ENCODE measurements around the gene PCSK6. TPM values are rescaled to one million over a fixed set of nuclear protein-coding genes. Genes with fewer than 3 reads are reported as not detected.

The PCSK6 gene
- polyA plus RNA-seq, 3 donors: 0.05 to 0.10 TPM; not detected in 1

DNA sequence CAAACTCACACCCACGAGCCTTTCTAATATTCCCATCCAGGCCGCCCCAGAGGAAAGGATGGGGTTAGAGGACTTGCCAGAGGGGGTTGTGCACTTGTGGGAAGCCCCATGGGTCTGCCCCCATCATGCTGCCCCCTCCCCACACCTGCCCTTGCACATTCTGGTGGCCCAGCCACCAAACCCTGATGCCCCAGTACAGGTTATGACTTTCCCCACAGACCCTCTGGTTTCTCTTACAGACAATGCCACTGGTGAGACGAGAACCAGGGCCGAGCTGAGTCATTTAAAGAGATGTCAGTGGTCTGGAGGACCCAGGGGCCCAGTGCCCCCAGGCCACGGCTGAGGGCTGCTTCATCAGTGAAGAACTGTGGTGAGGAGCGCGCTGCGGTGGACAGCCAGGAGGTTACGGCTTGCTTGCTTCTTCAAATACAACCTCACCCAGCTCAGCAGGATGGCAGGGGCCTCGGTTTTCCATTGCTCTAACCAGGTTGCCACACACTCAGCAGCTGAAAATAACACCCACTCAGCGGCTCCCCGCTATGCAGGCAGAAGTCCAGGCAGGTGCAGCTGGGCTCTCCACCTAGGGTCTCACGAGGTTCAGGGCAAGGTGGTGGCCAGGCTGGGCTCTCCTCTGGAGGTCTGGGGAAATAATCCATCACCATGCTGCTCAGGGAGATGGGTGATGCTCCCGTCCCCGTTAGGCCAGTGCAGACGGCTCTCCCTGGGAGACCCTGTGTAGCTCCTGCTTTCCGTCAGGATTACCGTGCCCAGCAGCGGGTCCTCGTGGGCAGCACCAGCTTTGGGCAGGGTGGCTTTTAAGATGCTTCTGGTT is 180.7 kb downstream of the PCSK6 start:
- H4K20me1 ChIP-seq (ENCODE audit: insufficient read depth, low read length): no peaks in the 10 kb centered on the region
- no peak for DNase-seq
- no peaks in the 10 kb centered on the region for H3K4me1 ChIP-seq (ENCODE audit: control insufficient read depth in 1 of 2, insufficient read depth in 2 of 2, low read length in 2 of 2)
- no peak overlapping the region for H3K4me3 ChIP-seq (replicated peaks in 1 of 3; ENCODE audit: low read depth in 2 of 3, low read length in 3 of 3)
- H2AFZ ChIP-seq (ENCODE audit: insufficient read depth, low read depth, low read length, poor library complexity, severe bottlenecking): no peak overlapping the region
- WGBS (ENCODE audit: insufficient coverage): 91% methylated on average over 15 of the region's 20 CpGs
- TF ChIP-seq, protein P1, sequence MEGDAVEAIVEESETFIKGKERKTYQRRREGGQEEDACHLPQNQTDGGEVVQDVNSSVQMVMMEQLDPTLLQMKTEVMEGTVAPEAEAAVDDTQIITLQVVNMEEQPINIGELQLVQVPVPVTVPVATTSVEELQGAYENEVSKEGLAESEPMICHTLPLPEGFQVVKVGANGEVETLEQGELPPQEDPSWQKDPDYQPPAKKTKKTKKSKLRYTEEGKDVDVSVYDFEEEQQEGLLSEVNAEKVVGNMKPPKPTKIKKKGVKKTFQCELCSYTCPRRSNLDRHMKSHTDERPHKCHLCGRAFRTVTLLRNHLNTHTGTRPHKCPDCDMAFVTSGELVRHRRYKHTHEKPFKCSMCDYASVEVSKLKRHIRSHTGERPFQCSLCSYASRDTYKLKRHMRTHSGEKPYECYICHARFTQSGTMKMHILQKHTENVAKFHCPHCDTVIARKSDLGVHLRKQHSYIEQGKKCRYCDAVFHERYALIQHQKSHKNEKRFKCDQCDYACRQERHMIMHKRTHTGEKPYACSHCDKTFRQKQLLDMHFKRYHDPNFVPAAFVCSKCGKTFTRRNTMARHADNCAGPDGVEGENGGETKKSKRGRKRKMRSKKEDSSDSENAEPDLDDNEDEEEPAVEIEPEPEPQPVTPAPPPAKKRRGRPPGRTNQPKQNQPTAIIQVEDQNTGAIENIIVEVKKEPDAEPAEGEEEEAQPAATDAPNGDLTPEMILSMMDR (IDR thresholded peaks at IDR 0.05): no peak
- Mint-ChIP-seq H3K36me3 (no peaks in the 10 kb centered on the region), H3K4me3 (no peak overlapping the region), H3K4me1 (no peaks in the 10 kb centered on the region), H3K27me3 (ENCODE audit: low read depth in 3 of 3) (peaks cover 4 to 12% (median 10%) of the 10 kb centered on the region in 3 donors), H3K27ac (no peak overlapping the region), H3K9me3 (peaks cover 0 to 2% (median 0%) of the 10 kb centered on the region in 7 donors)
- no peak overlapping the region for H3K27ac ChIP-seq (ENCODE audit: low read depth in 1 of 2, low read length in 2 of 2)
- H3K9ac ChIP-seq (ENCODE audit: insufficient read depth, low read length, poor library complexity, severe bottlenecking): no peak overlapping the region
- intact Hi-C loops (cut with micrococcal nuclease): no loop called here
- H3K36me3 ChIP-seq (replicated peaks in 1 of 2; ENCODE audit: control insufficient read depth in 1 of 2, insufficient read depth in 2 of 2, low read length in 2 of 2): no peaks in the 10 kb centered on the region
- H3K4me2 ChIP-seq (replicated peaks; ENCODE audit: extremely low read depth, low read length, poor library complexity, severe bottlenecking): no peak overlapping the region
- H3K9me3 ChIP-seq (replicated peaks in 1 of 2; ENCODE audit: control insufficient read depth in 1 of 2, insufficient read depth in 1 of 2, low read length in 2 of 2): no peaks in the 10 kb centered on the region
- H3K27me3 ChIP-seq (ENCODE audit: control insufficient read depth in 2 of 2, insufficient read depth in 2 of 2, low read length in 2 of 2): no peaks in the 10 kb centered on the region
- H3K79me2 ChIP-seq (ENCODE audit: insufficient read depth, low read length): no peaks in the 10 kb centered on the region

DNA sequence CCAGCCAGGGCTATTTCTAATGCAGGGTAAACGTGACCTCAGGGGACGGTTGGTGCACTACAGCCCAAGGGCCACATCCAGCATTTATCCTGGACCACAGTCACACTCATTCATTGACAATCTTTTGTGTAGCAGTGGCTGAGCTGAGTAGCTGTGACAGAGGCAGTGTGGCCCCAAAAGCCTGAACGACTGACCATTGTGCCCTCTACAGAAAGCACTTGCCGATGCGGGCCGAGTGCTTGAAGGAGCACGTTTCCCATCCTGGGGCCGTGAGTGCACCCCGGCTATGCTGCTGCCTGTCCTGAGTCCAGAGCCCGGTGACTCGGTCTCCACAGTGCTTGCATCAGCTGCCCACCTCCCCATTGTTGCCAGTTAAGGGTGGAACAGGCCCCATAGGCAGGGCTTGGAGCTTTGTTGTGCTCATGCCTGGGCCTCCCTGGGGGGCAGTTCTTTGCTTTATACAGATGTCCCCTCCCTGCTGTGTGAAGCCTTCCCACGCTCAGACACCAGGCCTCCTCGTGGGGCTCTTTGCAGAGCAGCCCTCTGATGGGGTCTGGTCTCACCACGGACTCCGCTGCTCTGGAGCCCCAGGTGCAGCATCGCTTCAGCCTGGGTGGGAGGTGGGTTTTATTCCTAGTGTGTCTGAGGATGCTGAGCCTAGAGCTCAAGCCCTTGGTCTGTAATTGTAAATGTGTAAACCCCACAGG is 181.5 kb downstream of the PCSK6 start:
- Histone ChIP-seq H3K36me3 (replicated peaks in 1 of 2; ENCODE audit: control insufficient read depth in 1 of 2, insufficient read depth in 2 of 2, low read length in 2 of 2) (no peaks in the 10 kb centered on the region), H3K27ac (ENCODE audit: low read depth in 1 of 2, low read length in 2 of 2) (no peak overlapping the region), H3K9ac (ENCODE audit: insufficient read depth, low read length, poor library complexity, severe bottlenecking) (no peak overlapping the region), H3K4me1 (ENCODE audit: control insufficient read depth in 1 of 2, insufficient read depth in 2 of 2, low read length in 2 of 2) (no peaks in the 10 kb centered on the region), H3K9me3 (replicated peaks in 1 of 2; ENCODE audit: control insufficient read depth in 1 of 2, insufficient read depth in 1 of 2, low read length in 2 of 2) (no peaks in the 10 kb centered on the region), H3K27me3 (ENCODE audit: control insufficient read depth in 2 of 2, insufficient read depth in 2 of 2, low read length in 2 of 2) (no peaks in the 10 kb centered on the region), H3K4me2 (replicated peaks; ENCODE audit: extremely low read depth, low read length, poor library complexity, severe bottlenecking) (no peak overlapping the region), H4K20me1 (ENCODE audit: insufficient read depth, low read length) (no peaks in the 10 kb centered on the region), H3K4me3 (replicated peaks in 1 of 3; ENCODE audit: low read depth in 2 of 3, low read length in 3 of 3) (no peak overlapping the region), H3K79me2 (ENCODE audit: insufficient read depth, low read length) (no peaks in the 10 kb centered on the region), H2AFZ (ENCODE audit: insufficient read depth, low read depth, low read length, poor library complexity, severe bottlenecking) (no peak overlapping the region)
- H3K9me3 Mint-ChIP-seq: peaks cover 0 to 2% (median 0%) of the 10 kb centered on the region in 7 donors
- H3K27me3 Mint-ChIP-seq (ENCODE audit: low read depth in 3 of 3): peaks cover 7 to 12% (median 10%) of the 10 kb centered on the region in 3 donors
- H3K4me3 Mint-ChIP-seq: no peak overlapping the region
- TF ChIP-seq, protein P1 (IDR thresholded peaks at IDR 0.05): no peak
- no peak overlapping the region for H3K27ac Mint-ChIP-seq
- DNase-seq: no peak
- H3K36me3 Mint-ChIP-seq: no peaks in the 10 kb centered on the region
- H3K4me1 Mint-ChIP-seq: no peaks in the 10 kb centered on the region
- intact Hi-C loops (cut with micrococcal nuclease): no loop called here
- WGBS (ENCODE audit: insufficient coverage): 95% methylated on average over 12 of the region's 16 CpGs

Data from CD14-positive monocyte (primary cell).